ENCODE data around the gene CCR5AS.
"Not testable (repeated sequence)": the region's sequence is repeated elsewhere in the genome, so short reads cannot be mapped to it uniquely, and the experiment has no call there.

Gene CCR5AS

DNA sequence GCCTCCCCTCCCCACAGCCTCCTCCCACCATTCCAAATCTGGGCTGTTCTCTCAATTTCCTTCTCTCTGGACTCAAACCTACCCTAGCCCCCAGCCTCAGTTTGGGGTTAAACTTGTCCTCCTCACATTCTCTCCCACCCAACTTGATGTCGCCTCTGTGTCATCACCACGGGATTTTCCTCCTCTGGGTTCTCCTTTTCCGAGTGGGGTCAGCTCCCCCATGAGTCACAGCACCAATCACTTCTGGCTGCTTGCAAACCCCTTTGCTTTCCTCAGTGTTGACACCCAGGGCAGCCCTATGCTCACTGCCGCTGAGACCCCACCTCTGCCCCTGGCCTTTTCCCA lies 451 bp downstream of the CCR5AS start:
- DNase-seq (ENCODE audit: extremely low read depth, low read depth, low spot score): no peak

DNA sequence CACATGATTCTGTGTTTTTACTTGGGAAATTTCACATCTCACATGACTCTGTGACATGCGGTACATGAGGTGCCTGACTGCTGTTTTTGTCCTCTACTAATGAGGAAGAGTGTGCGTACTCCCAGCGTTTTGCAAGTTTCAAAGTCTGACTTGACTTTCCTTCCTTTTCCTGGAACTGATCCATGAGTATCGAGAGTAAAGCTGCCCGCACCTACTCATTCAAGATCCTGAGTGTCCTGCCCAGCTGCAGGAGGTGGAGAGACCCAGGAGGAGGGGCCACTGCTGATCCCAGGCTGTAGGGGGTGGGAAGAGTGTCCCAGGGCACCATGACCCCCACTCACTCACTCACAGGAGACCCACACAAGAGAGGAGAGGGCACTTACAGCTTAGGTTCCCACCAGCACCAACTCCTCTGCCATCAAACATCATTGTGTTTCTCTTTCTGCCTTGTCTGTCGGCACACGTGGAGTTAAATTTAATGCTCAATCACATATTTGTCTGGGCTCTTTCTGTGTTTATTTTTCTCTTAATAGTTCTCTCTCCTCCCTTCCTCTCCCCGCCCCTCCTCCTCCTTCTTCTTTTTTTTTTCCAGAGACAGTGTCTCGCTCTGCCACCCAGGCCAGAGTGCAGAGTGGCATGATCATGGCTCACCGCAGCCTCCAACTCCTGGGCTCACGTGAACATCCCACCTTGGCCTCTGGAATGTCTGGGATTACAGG lies 1.4 kb downstream of the CCR5AS start:
- DNase-seq (ENCODE audit: extremely low read depth, low read depth, low spot score): no peak

GRCh38 chr3:46402902-46403301 lies 4.0 kb downstream of the CCR5AS start:
- DNase-seq (ENCODE audit: extremely low read depth, low read depth, low spot score): not testable (repeated sequence)

- DNase-seq (ENCODE audit: extremely low read depth, low read depth, low spot score): no peak
Measured at GRCh38 chr3:46401579-46401978, 5.3 kb downstream of the CCR5AS start.

DNA sequence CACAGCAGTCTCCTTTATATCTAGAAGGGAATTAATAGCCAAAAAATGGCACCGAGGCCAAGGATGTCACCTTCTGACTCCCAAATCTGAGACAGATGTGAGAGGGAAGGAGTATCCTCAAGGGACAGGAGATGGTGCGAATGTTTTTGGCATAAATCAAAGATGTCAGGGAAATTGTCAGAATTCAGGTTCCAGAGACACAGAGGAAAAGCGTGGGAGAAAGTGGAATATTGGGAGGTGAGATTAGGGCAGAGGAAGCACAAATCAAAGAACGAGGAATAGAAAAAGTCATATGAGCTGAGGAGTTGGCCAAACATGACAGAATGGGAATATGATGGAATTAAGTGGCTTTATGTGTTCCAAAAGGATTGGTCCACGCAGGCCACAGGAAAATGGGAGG lies 6.0 kb downstream of the CCR5AS start:
- DNase-seq (ENCODE audit: extremely low read depth, low read depth, low spot score): no peak

- DNase-seq (ENCODE audit: extremely low read depth, low read depth, low spot score): no peak
Measured at GRCh38 chr3:46400000-46400734, 6.7 kb downstream of the CCR5AS start.

- no peak for DNase-seq (ENCODE audit: extremely low read depth, low read depth, low spot score)
Measured at GRCh38 chr3:46399557-46399956, 7.3 kb downstream of the CCR5AS start.

GRCh38 chr3:46399098-46399497 lies 7.8 kb downstream of the CCR5AS start:
- DNase-seq (ENCODE audit: extremely low read depth, low read depth, low spot score): no peak

DNA sequence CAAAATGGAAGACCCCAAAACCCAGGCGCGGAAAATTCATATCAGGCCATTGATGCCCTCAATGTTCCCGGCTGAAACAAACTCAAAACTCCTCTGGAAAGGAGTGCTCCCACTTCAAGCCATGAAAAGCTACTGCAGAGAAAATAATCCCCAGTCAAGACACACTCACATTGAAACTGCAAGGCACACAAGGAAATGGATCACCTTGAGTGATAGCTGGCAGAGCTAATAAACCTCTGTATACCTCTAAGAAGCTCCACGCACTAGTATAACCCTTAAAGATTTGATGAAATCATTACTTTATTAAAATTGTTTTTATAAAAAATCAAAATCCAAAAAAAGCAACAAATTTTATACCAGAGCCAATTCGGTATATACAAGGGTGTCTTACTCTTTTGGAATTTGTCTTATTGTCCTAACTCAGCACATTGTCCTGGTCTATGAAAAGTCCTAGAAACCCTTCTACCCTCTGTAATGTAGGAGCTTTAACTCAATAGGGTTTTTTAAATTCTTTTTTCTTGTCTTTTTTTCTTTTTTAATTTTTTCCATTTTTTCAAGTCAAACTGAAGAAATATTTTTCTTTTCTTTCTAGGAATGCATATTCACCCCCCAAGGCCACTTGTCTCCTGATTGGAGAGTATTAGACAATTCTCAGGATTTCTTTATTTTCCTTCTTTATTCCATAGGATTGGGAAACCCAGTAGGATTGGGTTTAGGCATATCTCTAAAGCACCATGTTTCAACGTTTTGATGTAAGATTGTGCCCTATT lies 8.5 kb downstream of the CCR5AS start:
- DNase-seq (ENCODE audit: extremely low read depth, low read depth, low spot score): no peak

DNA sequence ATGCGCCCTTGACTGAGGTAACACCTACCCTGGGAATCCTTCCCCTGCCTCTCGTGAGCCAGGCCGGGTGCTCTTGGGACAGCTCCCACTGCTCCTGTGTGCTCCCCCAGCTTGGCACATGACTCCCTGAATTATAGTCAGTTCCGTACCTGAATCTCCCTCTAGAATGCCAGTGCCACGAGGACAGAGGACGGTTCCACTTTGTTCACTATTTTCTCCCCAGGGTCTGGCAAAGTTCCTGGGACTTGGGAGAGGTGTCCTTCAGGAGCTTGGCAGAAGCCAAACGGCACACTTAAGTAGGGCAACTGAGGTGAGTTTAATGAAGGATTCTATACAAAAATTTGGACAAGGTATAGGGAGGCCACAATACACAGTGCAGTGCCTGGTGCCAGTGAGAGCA lies 9.8 kb downstream of the CCR5AS start:
- DNase-seq (ENCODE audit: extremely low read depth, low read depth, low spot score): no peak

DNA sequence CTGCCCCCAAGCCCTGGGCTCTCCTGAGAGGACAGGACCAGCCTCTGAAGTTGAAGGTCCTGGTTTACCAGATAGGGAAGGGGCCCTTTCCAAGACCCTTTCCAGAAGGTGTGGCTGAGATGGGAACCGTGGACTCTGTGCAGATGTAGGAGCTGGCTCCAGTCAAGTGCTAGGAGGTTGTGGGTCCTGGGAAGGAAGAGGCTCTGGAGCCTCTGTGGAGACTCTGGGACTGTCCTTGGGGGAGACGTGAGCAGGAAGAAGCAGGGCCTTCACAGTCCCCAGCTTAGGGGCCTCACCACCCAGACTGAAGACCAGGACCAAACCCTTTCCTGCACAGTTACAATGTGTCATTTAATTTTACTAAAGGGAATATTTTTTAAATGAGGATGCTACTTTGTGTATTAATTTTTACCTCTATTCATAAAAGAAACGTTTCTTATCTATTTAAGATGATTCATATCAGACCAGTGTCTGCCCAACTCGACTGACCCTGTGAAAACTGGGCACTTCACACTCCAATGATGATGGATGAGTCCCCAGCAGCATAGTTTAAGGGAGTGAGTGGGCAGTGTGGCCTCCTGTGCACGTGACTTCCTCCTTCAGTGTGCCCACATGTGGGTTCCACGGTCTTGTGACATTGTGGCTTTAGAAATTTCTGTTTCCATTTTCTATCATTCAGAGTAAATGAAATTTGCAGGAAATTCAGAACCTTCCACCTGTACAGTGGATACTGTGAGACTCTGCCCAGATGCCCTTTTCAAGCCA lies 10.9 kb downstream of the CCR5AS start:
- no peak for DNase-seq (ENCODE audit: extremely low read depth, low read depth, low spot score)

DNA sequence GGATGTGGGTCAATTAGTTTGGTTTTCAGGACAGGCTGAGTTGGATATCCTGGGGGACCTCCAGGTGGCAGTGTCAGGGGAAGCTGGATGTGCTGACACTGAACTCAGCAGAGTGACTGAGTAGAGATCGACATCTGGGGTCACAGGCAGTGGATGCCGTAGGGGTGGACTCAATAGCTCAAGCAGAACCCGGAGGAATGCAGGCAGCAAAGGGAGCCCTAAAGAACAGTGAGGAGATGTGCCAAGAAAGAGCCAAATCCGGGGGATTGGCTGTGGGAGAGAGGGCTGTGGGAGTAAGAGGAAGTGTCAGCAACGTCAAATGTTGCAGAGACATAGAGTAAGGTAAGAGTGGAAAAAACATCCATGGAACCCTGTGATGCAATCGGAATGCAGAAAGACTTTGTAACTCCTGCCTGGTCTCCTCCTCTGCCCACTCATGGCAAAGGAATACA lies 11.6 kb downstream of the CCR5AS start:
- no peak for DNase-seq (ENCODE audit: extremely low read depth, low read depth, low spot score)

DNA sequence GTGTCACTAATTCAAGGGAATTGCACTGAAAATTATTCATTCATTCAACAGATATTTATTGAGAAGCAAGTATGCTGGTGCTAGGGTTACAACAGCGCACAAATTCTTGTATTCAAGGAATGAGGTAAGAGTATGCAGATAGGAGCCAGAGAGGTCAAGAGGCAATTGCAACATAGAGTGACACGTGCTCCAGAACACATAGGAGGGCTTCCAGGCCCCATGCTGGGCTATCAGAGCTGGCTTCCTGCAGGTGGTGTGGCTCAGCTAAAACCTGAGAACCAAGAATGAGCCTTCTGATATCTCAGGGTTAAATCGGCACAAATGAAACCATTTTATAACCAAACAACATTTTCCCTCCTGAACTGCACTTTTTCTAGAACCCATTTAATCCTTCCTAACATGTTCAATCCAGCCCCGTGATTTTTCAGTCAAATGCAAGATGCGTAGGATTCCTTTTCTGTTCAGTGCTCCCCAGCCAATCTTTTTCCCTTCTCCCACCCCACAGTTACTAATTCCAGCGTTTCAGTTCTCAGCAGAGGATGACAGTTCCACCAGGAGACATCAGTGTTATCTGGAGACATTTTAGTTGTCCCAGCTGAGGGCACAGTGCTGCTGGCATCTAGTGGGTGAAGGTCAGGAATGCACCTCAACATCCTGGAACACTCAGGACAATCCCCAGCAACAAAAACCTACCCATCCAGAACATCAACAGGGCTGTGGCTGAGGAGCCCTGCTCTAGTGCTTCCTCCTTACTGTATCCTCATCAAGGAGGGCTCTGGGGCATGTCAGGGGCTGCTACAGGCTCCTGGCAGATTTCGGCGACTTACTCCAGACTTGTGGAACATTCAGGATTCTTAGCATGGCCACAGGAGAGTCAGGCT lies 13.1 kb downstream of the CCR5AS start:
- DNase-seq (ENCODE audit: extremely low read depth, low read depth, low spot score): no peak

DNA sequence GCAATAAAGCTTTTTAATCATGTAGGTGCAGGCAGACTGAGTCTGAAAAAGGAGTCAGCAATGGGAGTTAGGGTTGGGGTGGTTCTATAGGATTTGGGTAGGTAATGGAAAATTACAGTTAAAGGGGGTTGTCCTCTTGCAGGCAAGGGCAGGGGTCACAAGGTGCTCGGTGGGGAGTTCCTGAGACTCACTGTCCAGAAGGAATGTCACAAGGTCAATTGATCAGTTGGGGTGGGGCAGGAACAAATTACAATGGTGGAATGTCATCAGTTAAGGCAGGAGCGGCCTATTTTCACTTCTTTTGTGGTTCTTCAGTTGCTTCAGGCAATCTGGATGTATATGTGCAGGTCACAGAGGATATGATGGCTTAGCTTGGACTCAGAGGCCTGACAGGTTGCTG lies 13.9 kb downstream of the CCR5AS start:
- DNase-seq (ENCODE audit: extremely low read depth, low read depth, low spot score): no peak

DNA sequence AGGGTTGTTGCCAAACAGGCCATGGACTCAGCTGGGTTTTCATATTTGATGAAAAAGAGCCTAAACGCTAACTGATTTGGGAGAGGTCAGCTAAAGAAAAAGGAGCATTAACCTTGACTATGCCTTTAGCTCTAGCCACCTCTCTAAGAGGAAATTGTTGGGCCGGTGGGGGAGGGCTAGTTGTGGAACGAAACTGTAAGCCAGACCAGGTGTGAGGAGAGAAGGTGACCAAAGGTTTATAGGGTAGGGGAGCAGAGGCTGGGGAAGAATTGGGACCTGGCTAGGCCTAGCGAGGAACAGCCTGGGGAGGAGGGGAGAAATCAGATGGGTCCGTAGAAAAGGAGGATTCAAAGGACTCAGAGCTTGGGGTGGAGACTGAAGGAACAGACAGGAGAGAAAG lies 15.3 kb downstream of the CCR5AS start:
- not testable (repeated sequence) for DNase-seq (ENCODE audit: extremely low read depth, low read depth, low spot score)

DNA sequence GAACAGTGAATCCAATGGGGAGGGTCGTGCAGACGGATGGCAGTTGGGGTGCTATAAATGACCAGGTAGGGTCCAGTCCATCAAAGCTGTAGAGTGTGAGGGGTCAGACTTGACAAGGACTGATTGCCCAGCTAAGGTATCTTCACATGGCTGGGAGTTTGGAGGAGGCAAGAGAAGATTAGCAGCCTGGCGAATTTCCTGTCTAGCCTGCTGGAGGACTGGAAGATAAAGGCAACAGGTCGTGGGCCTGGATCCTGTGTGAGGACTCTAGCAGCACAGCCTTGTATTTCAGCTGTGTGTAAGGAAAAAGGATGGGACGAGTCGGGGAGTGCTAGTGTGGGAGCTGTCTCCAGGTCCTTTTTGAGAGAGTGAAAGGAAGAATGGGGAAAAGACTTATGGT lies 17.6 kb downstream of the CCR5AS start:
- no peak for DNase-seq (ENCODE audit: extremely low read depth, low read depth, low spot score)

DNA sequence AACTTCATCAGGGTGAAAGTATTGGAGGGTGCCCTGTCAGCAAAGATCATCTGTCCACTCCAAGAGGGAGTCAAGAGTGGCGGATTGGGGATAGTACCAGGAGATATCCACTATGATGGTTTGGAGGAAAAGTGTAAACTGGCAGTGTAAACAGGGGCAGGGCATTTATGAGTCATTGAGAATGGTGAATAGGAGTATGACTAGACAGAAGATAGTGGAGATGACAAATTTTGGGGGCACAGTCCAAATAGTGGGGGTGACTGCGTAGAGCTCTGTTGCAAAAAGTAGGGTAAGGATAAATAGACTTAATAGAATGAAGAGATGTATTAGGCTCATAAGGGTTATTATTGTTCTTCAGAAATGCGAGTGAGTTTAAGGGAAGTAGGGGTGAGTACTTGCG lies 18.0 kb downstream of the CCR5AS start:
- not testable (repeated sequence) for DNase-seq (ENCODE audit: extremely low read depth, low read depth, low spot score)

DNA sequence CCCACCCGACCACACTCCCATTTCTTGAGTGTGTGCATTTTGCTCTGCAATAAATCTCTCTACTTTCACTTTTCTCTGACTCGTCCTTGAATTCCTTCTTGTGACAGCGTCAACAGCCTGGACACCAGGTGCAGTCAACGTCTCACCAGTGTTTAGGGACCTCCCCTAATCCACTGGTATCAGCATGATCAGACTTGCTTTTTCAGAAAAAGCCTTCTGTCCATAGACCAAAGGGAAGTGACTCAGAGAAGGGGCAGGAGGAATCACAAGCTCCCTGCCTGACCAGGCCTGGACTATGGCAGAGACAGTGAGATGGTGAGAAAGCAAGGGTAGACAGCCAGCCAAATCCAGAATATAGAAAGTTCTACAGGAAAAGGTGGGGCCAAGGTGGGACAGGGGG lies 20.7 kb downstream of the CCR5AS start:
- DNase-seq (ENCODE audit: extremely low read depth, low read depth, low spot score): no peak

DNA sequence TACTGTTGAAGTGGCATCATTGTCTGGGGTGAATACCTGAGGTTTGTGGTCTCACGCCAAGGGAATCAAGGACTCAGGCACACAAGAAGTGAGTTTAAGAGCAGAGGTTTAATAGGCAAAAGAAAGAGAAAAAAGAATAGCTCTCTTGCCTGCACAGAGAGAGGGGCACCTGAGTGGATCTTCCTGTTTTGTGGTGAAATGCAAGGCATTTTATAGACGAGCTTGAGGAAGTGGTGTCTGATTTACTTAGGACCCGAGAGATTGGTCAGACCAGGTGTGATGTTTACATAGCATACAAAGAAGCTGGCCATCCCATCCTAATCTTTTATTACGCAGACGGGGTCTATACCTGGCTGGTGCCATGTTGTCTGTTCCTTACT lies 22.9 kb downstream of the CCR5AS start:
- no peak for DNase-seq (ENCODE audit: extremely low read depth, low read depth, low spot score)

Data from glomerular endothelial cell (primary cell).